B cell (primary cell): Measurements from ENCODE around the gene ZMAT5.

Experiments used
- CTCF ChIP-seq: fragments of 200-600 bp; IDR thresholded peaks from one replicate; pipeline ENCODE4 v1.8.0; 2022; ENCODE audit warnings: antibody characterized with exemption, mild to moderate bottlenecking
- EZH2 ChIP-seq: IDR thresholded peaks from 2 replicates; pipeline ENCODE4 v1.6.1; 2012; ENCODE audit warnings: borderline replicate concordance, low read depth, mild to moderate bottlenecking, moderate library complexity, low read length; ENCODE audit not compliant: insufficient read depth, poor library complexity, severe bottlenecking

DNA sequence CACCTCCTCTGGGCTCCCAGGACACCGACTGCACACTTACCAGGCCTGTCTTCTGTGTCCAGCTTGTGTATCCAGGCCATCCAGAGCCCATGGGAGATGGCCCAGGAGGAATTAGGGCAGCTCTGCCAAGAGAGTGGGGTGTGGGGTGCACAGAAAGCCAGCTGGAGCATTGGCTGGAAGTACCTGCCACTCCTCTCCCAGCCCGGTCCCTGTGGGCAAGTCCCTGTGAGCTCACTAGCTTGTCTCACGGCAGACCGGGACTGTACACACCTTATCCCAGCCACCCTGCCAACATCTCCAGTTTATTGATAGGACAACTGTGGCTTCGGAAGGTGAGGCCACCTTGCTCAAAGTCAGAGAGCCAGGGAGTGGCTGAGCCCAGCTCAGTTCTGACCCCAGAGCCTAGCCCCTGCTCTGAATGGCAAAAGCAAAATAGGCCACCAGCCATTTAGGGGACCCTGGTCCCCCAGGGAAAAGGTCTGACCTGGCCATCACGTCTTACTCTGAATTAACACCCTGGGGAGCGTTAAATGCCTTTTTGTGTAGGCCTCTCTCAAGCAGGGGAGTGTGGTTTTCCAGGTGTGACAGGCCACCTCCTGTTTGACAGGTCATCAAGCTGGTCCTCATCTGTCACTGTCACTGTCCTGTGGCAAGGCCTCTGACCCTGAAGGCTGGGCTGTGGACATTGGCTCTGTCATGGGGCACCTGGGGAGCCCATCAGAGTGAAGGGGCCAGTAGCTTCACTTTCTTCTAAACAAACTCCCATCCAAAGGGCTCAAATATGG, 15.4 kb upstream of the ZMAT5 start:
- TF ChIP-seq CTCF, result no peak
- no peak for TF ChIP-seq EZH2
